NCI-H187 treated with DMSO at 0.1 percent for 48 hours (cell line): ENCODE measurements around the gene TBC1D30.
"Not testable (repeated sequence)": the region's sequence is repeated elsewhere in the genome, so short reads cannot be mapped to it uniquely, and the experiment has no call there.

Experiments used
- DNase-seq: peaks from one replicate; lab custom pipeline; 2025; lab: John Stamatoyannopoulos, UW

Gene TBC1D30

DNA sequence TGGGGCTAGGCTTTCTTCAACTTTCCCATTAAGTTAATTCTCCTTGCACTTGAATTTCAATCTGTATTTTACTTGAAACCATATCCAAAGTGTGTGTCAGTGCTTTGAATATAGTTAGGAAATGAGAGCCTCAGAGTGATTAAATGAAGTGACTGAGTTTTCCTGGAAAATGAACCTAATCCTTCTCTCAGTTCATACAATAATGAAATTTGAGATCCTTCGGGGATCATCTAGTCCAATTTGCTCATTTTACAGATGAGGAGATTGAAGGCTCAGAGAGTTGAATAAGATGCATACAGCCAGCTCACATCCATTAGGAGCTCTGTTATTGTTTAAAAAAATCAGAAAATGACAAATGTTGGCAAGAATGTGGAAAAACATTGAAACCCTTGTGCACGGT lies 18.3 kb upstream of the TBC1D30 start:
- DNase-seq = no peak

DNA sequence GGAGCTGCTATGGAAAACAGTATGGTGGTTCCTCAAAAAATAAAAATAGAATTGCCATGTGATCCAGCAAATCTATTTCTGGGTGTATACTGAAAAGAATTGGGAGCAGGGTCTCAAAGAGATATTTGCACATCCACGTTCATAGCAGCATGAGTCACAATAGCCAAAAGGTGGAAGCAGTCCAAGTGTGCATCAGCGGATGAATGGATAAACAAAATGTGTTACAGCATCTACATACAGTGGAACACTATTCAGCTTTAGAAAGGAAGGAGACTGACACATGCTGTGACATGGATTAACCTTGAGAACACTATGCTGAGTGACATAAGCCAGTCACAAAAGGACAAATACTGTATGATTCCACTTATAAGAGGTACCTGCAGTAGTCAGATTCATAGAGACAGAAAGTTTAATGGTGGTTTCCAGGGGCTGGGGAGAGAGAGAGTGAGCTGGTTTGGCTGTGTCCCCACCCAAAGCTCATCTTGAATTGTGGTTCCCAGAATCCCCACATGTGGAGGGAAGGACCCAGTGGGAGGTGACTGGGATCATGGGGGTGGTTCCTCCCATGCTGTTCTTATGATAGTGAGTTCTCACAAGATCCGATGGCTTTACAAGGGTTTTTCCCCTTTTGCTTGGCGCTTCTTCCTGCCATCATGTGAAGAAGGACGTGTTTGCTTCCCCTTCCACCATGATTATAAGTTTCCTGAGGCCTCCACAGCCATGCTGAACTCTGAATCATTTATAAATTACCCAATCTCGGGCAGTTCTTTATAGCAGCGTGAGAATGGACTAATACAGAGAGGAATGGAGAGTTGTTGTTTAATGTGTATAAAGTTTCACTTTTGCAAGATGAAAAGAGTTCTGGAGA lies 17.6 kb upstream of the TBC1D30 start:
- DNase-seq = no peak

DNA sequence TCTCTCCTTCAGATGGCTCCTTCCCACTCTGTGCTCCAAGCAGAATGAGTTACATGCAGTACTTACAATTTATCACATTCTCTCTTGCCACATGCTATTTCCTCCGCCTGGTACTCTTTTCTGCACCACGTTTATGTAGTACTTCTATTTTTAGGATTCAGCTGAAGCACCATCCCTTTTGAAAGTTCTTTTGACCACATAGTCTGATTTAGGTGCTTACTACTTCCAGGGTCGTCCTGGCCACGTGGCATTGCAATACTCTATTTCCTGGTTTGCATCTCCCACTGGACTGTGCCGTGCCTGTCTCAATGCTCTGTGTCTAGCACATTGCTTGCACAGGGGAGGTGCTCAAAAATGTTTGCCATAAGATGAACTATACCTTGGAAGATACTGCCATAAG lies 16.3 kb upstream of the TBC1D30 start:
- no peak for DNase-seq

DNA sequence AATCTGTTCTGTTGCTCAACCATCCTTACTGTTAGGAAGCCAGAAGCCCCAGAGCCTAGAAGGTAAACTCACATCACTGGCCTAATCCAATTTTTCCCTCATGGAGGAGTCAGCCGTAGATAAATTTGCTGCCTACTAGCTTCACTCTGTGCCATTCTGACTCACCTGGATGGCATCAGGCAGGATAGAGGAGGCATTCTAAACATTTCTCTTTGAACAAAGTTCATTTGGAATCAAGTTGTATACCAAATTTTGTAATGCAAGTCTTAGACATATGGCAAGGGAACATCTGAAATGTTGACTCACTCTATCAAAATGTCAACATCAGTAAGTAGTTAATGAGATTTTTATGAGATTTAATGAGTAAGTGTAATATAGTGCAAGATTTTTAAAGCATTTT lies 13.6 kb upstream of the TBC1D30 start:
- no peak for DNase-seq

DNA sequence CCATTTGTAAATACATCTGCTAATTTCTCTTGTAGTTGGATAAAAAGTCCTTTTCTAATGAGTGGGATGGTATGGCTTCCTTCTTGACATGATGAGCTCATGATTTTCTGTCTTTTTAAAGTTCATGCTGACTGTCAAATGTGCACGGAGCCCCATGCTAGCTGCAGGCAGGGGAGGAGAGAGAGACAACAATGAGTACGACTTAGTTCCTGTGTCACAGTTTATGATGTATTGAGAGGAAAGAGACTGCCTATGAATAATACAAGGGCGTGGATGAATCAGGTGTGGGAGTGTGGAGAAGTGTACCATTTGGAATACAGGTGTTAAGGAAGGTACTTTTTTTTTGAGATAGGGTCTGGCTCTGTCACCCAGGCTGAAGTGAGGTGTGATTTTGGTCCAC lies 10.7 kb upstream of the TBC1D30 start:
- no peak for DNase-seq

DNA sequence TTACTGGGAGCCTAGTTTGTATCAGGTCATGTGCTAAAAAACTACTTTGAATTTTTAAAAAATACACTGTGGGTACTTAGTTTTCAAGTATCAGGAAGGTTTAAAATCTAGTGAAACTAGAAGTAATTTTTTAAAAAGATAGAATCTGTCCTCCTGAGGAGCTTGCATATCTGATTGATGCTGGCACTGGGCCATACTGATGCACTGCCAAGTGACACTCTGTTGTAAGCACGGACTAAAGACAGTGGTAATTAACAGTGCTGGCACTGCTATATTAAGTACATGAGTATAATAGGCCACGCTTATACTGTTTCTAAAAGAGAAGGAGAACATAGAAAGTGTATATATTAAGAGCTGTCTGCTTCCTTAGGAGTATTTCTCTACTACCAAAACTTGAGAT lies 10.0 kb upstream of the TBC1D30 start:
- DNase-seq = no peak

- no peak for DNase-seq
Observed at GRCh38 chr12:64819816-64820402, 4.5 kb upstream of the TBC1D30 start.

DNA sequence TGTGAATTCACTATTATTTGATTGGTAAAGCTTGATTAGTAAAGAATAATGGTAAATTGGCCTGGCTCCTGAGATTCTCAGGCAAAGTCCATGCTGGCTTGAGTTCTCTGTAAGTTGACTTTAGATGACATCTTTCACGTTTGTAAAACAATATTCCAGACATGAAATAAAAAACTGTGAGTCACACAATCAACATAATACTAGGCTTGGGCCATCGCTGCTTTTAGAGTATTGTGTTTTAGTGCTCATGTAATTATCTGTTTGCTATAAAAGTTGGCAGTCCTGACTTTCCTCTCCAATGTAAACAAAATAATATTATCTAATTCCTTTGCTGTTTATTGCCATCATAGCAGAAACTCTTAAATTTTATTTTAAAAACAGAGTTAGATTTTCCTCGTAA lies 3.9 kb upstream of the TBC1D30 start:
- DNase-seq = no peak

GRCh38 chr12:64821116-64821630 lies 3.3 kb upstream of the TBC1D30 start:
- no peak for DNase-seq

DNA sequence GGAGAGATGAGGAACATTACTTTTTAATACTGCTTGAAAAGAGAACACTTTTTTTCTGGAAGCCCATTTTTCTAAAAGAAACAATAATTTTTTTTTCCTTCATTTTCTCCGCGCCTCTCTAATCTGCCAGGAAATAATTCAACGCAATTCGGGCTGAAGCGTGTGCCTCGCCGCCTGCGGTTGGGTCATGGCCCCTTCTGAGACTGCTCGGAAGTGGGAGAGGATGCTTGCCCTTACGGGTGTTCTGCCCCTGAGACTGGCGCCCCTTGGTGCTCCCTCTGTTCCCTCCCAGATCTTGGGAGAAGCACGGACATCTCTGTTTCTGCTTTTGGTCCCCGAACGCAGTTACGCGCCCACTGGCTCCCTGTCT lies 332 bp upstream of the TBC1D30 start:
- DNase-seq = no peak

DNA sequence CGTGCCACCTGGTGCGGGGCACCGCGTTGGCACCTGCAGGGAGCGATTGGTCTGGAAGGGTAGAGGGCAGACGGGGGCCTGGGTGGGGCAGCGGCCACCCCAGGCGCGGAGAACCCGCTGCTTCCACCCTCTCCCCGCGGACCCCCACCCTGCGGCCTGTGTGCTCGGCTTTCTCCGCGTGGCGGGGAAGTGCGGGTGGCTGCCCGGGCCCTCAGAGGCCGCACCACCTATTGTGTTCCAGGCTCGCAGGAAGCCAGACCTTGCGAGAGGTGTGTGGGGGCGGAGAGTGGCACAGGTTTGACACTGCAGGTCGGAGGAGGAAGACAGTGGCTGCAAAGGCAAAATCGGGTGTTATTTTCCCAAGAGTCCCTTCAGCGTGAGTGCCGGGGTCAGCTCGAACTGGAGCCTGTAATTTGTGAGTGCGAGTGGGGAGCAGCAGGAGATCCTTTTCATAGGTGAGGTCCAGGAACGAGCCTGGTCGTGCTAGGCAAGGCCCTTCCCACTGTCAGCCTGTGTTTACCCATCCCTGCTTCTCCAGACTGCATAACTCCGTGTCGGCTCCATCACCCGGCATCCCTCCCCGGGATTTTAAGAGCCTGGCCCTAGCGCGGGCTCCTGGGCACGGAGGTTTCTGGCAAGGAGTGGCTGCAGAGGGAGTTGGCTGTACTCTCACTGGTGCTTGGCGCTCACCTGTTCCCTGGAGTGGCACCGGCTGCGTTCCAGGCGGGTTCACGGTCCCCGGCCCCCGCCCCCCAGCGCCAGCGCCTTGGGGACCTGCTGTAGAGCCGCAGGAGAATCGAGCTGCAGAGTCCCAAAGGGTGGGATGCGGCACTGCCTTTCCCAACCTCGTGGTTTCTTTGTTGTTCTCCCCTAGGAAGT lies 935 bp downstream of the TBC1D30 start:
- DNase-seq = peak; percentile 66

GRCh38 chr12:64826234-64826633 lies 1.8 kb downstream of the TBC1D30 start:
- no peak for DNase-seq

DNA sequence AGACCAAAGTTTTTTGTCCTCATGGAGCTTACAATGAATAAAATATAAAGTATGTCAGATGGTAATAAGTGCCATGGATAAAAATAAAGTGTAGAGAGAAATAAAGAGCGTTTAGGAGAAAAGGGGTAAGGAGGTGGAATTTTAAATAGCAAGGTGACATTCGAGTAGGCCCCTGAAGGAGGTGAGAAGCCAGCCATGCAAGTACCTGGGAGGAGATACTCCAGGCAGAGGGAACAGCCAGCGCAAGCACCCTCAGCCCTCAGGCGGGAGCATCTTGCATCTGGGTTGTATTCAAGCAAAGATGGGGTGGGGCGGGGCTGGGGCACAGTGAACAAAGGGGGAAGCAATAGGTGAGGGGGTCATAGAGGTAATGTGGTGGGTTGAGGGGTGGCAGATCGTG lies 4.3 kb downstream of the TBC1D30 start:
- DNase-seq = no peak

DNA sequence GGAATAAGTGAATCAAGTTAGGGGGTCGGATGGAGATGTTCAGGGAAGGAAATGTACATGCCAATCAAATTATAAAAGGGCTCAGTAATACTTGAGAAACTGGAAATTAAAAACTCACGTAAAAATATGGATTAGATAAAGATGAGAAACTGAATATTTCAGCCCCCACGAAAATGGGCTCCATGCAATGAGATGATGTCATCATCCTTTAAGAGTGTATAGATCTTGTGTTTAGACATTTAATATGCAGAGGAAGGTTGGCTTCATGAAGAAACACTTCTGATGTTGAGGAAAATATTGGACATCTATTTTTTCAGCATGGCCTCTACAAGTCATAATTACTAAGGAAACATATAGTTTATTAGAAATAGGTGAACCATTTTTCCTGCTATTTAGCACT lies 9.5 kb downstream of the TBC1D30 start:
- no peak for DNase-seq

- no peak for DNase-seq
Observed at GRCh38 chr12:64835901-64836300, 11.5 kb downstream of the TBC1D30 start.

DNA sequence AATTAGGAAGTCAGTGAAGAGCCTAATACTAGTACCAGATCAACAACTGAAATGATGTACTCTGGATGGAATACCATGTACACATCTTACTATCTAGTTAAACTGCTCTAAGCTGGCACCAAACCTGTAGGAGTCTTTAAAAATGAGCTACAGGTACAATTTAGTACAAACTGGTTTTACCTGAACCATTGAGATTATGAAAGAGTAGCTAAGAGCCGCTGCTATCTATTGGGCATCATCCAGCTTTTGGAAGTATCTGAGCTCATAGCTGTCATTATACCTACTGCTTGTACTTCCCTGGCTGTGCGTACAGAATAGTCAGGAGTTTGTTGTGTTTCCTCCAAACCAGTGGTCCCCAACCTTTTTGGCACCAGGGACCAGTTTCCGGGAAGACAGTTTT lies 12.4 kb downstream of the TBC1D30 start:
- no peak for DNase-seq

GRCh38 chr12:64837427-64837826 lies 13.0 kb downstream of the TBC1D30 start:
- no peak for DNase-seq

GRCh38 chr12:64840119-64840518 lies 15.7 kb downstream of the TBC1D30 start:
- no peak for DNase-seq

GRCh38 chr12:64840949-64841717 lies 16.7 kb downstream of the TBC1D30 start:
- DNase-seq = no peak

- DNase-seq = not testable (repeated sequence)
Observed at GRCh38 chr12:64848409-64848808, 24.0 kb downstream of the TBC1D30 start.

- no peak for DNase-seq
Observed at GRCh38 chr12:64858882-64859605, 34.6 kb downstream of the TBC1D30 start.
